SK-N-SH treated with all-trans-retinoic acid at 6 μM for 48 hours (cell line): ENCODE data around the gene CNP.
"Not testable (repeated sequence)": the region's sequence is repeated elsewhere in the genome, so short reads cannot be mapped to it uniquely, and the experiment has no call there.

Experiments used
- ATAC-seq: fragments of 200-7000 bp; cut with Tn5 transposase; 3 replicates; pipeline ENCODE4 v1.9.1; 2020; ENCODE audit warnings: mild to moderate bottlenecking, moderate library complexity
- ARNTL ChIP-seq: fragments of 450-650 bp; formaldehyde crosslinking; IDR thresholded peaks from 2 replicates; pipeline ENCODE4 v1.5.0; 2020; ENCODE audit warnings: low read depth, mild to moderate bottlenecking, moderate library complexity, borderline replicate concordance
- BACH2 ChIP-seq: fragments of 250-450 bp; sonication (Bioruptor Pico); IDR thresholded peaks from 2 replicates; pipeline ENCODE4 v1.9.0; 2021; ENCODE audit warnings: mild to moderate bottlenecking, borderline replicate concordance
- CSDC2 ChIP-seq: fragments of 250-450 bp; sonication (Bioruptor Pico); IDR thresholded peaks from 2 replicates; pipeline ENCODE4 v1.5.0; 2020; ENCODE audit warnings: mild to moderate bottlenecking, moderate library complexity
- CSRNP3 ChIP-seq: fragments of 250-450 bp; sonication (Bioruptor Pico); IDR thresholded peaks from 2 replicates; pipeline ENCODE4 v1.5.1; 2021; ENCODE audit warnings: mild to moderate bottlenecking, moderate library complexity
- GLIS3 ChIP-seq: fragments of 250-450 bp; sonication (Bioruptor Pico); IDR thresholded peaks from 2 replicates; pipeline ENCODE4 v1.5.0; 2020; ENCODE audit warnings: mild to moderate bottlenecking, moderate library complexity
- POU6F1 ChIP-seq: fragments of 250-450 bp; sonication (Bioruptor Pico); IDR thresholded peaks from 2 replicates; pipeline ENCODE4 v1.8.0; 2021; ENCODE audit warnings: low read depth, mild to moderate bottlenecking, moderate library complexity, borderline replicate concordance
- PPARA ChIP-seq: fragments of 250-450 bp; sonication (Bioruptor Pico); IDR thresholded peaks from 2 replicates; pipeline ENCODE4 v1.5.0; 2020; ENCODE audit warnings: mild to moderate bottlenecking, borderline replicate concordance
- RARB ChIP-seq: fragments of 250-450 bp; sonication (Bioruptor Pico); IDR thresholded peaks from 2 replicates; pipeline ENCODE4 v1.8.0; 2021; ENCODE audit warnings: mild to moderate bottlenecking, moderate library complexity
- SNAI2 ChIP-seq: fragments of 250-450 bp; sonication (Bioruptor Pico); IDR thresholded peaks from 2 replicates; pipeline ENCODE4 v1.5.0; 2020; ENCODE audit warnings: mild to moderate bottlenecking, moderate library complexity
- TCF4 ChIP-seq: fragments of 250-450 bp; sonication (Bioruptor Pico); IDR thresholded peaks from 2 replicates; pipeline ENCODE4 v1.8.0; 2021; ENCODE audit warnings: mild to moderate bottlenecking, moderate library complexity, borderline replicate concordance
- TOX ChIP-seq: fragments of 250-450 bp; sonication (Bioruptor Pico); IDR thresholded peaks from 2 replicates; pipeline ENCODE4 v1.8.0; 2021; ENCODE audit warnings: mild to moderate bottlenecking, moderate library complexity, borderline replicate concordance
- ZC3H10 ChIP-seq: fragments of 250-450 bp; sonication (Bioruptor Pico); IDR thresholded peaks from 2 replicates; pipeline ENCODE4 v1.5.1; 2021; ENCODE audit warnings: mild to moderate bottlenecking, moderate library complexity
- ZFP3 ChIP-seq: fragments of 250-450 bp; sonication (Bioruptor Pico); IDR thresholded peaks from 2 replicates; pipeline ENCODE4 v1.5.0; 2020; ENCODE audit warnings: mild to moderate bottlenecking, moderate library complexity
- ZFP30 ChIP-seq: fragments of 450-650 bp; formaldehyde crosslinking; IDR thresholded peaks from 2 replicates; pipeline ENCODE4 v1.5.0; 2022; ENCODE audit warnings: mild to moderate bottlenecking, moderate library complexity
- ZNF565 ChIP-seq: fragments of 450-650 bp; formaldehyde crosslinking; conservative IDR thresholded peaks from 2 replicates; pipeline ENCODE4 v1.5.0; 2020; ENCODE audit warnings: low read depth, mild to moderate bottlenecking, moderate library complexity
- ZNF70 ChIP-seq: fragments of 450-650 bp; formaldehyde crosslinking; IDR thresholded peaks from 2 replicates; pipeline ENCODE4 v1.5.0; 2020; ENCODE audit warnings: mild to moderate bottlenecking, moderate library complexity
- ZNF8 ChIP-seq: fragments of 450-650 bp; formaldehyde crosslinking; IDR thresholded peaks from 2 replicates; pipeline ENCODE4 v1.5.0; 2020; ENCODE audit warnings: mild to moderate bottlenecking, moderate library complexity

Gene CNP

GRCh38 chr17:41930009-41930832 lies 36.4 kb upstream of the CNP start, which contains the start of gene ODAD4:
Gene ODAD4, plus strand, starts transcription at chr17:41930617. Its CDS starts 107 bp downstream, at chr17:41930724.
- ATAC-seq = peak; percentile 99
- TF ChIP-seq CSRNP3 (CRISPR knock-in tag) = no peak
- no peak for TF ChIP-seq GLIS3 (CRISPR knock-in tag)
- TF ChIP-seq RARB (CRISPR knock-in tag) = no peak
- TF ChIP-seq TOX = no peak
- TF ChIP-seq ZNF8 = peak; percentile 100

- not testable (repeated sequence) for ATAC-seq
Observed at GRCh38 chr17:41930833-41931156, 35.8 kb upstream of the CNP start.

GRCh38 chr17:41931715-41932114 lies 34.9 kb upstream of the CNP start:
- not testable (repeated sequence) for ATAC-seq

GRCh38 chr17:41932816-41933389 lies 33.7 kb upstream of the CNP start:
- no peak for ATAC-seq

GRCh38 chr17:41935641-41936040 lies 31.0 kb upstream of the CNP start:
- TF ChIP-seq GLIS3 (CRISPR knock-in tag) (no peak), POU6F1 (CRISPR knock-in tag) (no peak), ZNF70 (CRISPR knock-in tag) (no peak), PPARA (no peak), TOX (no peak), ZC3H10 (CRISPR knock-in tag) (no peak), ZFP30 (CRISPR knock-in tag) (no peak), ZNF565 (CRISPR knock-in tag) (no peak), ARNTL (no peak), TCF4 (CRISPR knock-in tag) (no peak), CSDC2 (CRISPR knock-in tag) (no peak), SNAI2 (no peak), ZFP3 (CRISPR knock-in tag) (no peak), BACH2 (CRISPR knock-in tag) (no peak)
- TF ChIP-seq, all 23 proteins: peak for 0
- no peak for ATAC-seq

More at GRCh38 chr17:41932816-41933389, 33.7 kb upstream of the CNP start:
- TF ChIP-seq ARNTL = no peak
- TF ChIP-seq TCF4 (CRISPR knock-in tag) = no peak

- TF ChIP-seq PPARA = no peak
- no peak for TF ChIP-seq ZNF8
- no peak for TF ChIP-seq GLIS3 (CRISPR knock-in tag)
- no peak for TF ChIP-seq ARNTL
- TF ChIP-seq TOX = no peak
- TF ChIP-seq CSDC2 (CRISPR knock-in tag) = no peak
- no peak for TF ChIP-seq ZFP30 (CRISPR knock-in tag)
- no peak; the same call in 2 of the 3 replicates for ATAC-seq
Observed at GRCh38 chr17:41937970-41938954, 28.3 kb upstream of the CNP start.

- TF ChIP-seq ZFP3 (CRISPR knock-in tag) (no peak), ZNF8 (no peak), BACH2 (CRISPR knock-in tag) (no peak), ZNF70 (CRISPR knock-in tag) (no peak), CSDC2 (CRISPR knock-in tag) (no peak), GLIS3 (CRISPR knock-in tag) (no peak)
- TF ChIP-seq, all 23 proteins: peak for 0
- no peak for ATAC-seq
Observed at GRCh38 chr17:41939044-41939692, 27.4 kb upstream of the CNP start.
